CD4-positive, alpha-beta T cell treated with Interleukin-4 for 1 hour (primary cell): ENCODE measurements around the gene ZNF784.
"Not testable (repeated sequence)": the region's sequence is repeated elsewhere in the genome, so short reads cannot be mapped to it uniquely, and the experiment has no call there.

Experiments used
- DNase-seq, 2 donors: peaks; one replicate each; pipeline ENCODE4 v3.0.0-alpha.2; 2020 to 2022

The ZNF784 gene

GRCh38 chr19:55599842-55600661 lies 24.3 kb downstream of the ZNF784 start, which contains the start of gene ZNF524:
Gene ZNF524, plus strand, starts transcription at chr19:55600288. Its CDS starts 1,825 bp downstream, at chr19:55602113.
- DNase-seq: peak; percentile 90 to 92

DNA sequence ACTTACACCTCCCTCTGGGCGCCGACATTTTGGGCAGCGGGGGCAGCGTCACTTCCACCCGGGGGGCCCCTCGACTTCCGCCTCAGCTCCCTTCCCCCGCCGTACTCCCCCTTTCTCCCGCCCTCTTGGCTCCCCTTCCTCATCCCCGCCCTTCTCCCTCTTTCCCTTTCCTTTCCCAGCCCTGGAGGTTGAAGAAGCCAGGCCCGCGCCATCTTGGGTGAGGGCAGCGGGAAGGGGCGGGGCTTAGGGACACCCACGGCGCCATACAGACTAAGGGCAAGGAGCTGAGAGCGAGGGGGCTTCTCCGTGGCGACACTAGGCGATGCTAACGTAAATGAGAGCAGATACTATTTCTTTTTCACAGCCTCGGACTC lies 24.9 kb downstream of the ZNF784 start, which contains the start of gene FIZ1:
Gene FIZ1, minus strand, starts transcription at position 50 of the 374 bp plus-strand sequence. CDS start 1,652 bp downstream, outside the sequence.
- peak; percentile 98 to 99 for DNase-seq

GRCh38 chr19:55598719-55599467 lies 25.5 kb downstream of the ZNF784 start:
- peak; percentile 94 to 96 for DNase-seq

DNA sequence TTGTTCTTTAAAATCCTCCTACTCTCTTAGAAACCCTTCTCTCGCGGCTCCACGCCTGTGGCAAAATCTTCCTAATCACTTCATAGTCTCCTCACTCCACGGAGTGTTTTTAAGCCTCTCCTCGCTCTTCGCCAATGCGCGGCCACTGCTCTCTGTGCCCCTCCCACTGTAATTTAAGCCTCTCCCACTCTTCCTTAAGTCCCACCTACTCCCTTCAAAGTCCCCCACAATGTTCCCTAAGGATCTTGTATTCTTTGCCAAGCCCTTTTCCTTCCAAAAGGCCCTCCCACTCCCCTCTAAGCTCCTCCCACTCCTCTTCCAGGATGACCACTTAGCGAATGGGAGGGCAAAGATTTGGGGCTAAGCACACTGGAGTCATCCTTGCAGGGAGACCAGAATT lies 26.3 kb downstream of the ZNF784 start:
- no peak for DNase-seq

GRCh38 chr19:55597501-55597921 lies 26.9 kb downstream of the ZNF784 start:
- no peak for DNase-seq

- DNase-seq: no peak
These were observed 28.1 kb downstream of the ZNF784 start for GRCh38 chr19:55596304-55596703.

DNA sequence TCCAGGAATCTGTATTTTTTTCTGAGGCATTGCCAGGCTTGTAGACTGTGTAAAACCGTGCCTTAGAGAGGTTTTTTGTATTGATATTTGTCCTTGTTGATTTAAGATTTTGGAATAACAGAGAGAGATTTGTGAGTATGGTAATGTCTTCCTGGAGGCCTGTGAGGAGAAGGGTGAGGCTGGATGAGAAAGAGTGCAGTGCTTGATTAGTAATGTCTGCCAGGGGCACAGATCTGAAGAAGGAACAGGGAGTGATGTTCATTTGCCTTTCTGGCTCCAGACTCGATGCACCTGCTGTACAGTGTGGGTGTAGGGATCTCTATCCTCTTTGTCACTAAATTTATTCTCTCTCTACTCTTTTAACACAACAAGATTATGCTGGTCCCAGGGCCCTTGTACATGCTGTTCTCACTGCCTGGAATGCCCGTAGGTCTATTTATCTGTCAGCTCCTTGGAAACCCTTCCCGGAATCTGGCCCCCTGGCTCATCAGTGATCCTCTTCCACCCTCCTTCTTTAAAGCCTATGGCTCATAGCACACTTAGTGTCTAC lies 29.3 kb downstream of the ZNF784 start:
- DNase-seq: no peak

DNA sequence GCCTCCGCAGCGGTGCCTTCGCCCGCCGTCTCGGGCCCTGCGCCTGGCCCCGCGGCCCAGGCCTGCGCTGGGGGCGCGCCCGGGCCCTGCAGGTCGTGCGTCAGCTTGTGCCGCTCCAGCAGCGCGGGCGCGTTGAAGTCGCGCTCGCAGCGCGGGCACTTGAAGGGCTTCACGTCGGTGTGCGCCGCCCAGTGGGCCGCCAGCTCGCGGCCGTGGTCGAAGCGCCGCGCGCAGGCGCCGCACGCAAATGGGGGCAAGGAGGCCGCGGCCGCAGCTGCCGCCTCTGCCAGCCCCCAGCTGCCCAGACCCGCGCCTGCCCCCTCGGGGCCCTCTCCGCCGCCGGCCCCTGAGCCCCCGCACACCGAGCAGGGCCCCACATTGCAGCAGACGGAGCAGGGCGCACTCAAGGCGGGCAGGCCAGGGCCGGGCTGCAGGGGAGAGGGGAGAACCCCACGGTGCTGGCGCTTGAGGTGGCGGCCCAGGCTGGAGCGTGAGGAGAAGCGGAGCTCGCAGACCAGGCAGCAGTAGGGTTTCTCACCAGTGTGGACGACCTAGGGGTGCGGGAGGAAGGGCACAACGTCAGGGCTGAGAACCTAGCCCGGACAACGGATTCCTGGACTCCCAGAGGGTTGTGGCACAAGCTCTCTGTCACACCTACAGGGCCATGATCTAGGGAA lies 31.1 kb downstream of the ZNF784 start:
- DNase-seq: no peak

GRCh38 chr19:55592391-55593090 lies 31.8 kb downstream of the ZNF784 start:
- no peak for DNase-seq

DNA sequence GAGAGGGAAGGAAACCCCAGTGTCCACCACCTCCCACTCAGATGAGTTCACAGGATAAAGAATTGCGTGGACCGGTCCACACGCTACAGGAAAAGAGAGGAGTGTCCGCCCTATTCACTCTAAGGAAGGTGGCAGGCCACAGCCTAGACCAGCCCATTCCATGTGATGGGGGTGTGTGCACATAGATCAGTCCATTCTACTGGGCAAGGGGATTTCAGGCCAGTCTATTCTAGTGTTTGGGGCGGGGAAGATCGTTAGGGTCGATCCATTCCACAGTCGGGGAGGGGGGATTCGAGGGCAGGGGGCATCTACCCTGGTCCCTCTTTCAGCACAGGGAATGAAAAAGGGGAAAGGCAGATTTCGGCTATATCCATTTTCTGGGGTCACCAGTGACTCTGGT lies 32.8 kb downstream of the ZNF784 start:
- no peak for DNase-seq

DNA sequence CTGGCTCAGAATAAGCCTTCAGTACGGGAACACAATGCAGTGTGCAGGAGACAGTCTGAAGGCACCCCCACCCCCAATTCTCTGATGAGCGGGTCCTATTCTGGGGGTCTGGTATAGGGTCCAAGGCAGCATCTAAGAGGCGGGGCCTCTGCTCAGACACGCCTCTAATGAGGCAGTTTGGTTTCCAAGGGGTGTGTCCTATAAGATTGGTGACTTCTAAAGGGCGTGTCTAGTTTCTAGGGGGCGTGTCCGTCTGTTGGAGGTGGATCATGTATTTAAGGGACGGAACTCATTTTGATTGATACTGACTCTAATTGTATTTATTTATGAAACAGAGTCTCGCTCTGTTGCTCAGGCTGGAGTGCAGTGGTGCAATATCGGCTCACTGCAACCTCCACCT lies 33.7 kb downstream of the ZNF784 start:
- DNase-seq: no peak

GRCh38 chr19:55590109-55590508 lies 34.3 kb downstream of the ZNF784 start:
- DNase-seq: no peak

DNA sequence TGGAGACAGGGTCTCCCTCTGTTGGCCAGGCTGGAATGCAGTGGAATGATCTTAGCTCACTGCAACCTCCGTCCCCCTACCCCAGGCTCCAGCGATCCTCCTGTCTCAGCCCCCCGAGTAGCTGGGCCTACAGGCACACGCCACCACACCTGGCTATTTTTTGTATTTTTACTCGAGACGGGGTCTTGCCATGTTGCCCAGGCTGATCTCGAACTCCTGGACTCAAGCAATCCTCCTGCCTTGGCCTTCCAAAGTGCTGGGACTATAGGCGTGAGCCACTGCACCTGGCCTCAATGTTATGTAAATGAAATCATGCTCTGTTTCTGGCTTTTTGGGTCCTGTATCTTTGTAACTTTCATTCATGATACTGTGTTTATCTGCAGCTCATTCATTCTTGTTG lies 35.6 kb downstream of the ZNF784 start:
- DNase-seq: no peak

DNA sequence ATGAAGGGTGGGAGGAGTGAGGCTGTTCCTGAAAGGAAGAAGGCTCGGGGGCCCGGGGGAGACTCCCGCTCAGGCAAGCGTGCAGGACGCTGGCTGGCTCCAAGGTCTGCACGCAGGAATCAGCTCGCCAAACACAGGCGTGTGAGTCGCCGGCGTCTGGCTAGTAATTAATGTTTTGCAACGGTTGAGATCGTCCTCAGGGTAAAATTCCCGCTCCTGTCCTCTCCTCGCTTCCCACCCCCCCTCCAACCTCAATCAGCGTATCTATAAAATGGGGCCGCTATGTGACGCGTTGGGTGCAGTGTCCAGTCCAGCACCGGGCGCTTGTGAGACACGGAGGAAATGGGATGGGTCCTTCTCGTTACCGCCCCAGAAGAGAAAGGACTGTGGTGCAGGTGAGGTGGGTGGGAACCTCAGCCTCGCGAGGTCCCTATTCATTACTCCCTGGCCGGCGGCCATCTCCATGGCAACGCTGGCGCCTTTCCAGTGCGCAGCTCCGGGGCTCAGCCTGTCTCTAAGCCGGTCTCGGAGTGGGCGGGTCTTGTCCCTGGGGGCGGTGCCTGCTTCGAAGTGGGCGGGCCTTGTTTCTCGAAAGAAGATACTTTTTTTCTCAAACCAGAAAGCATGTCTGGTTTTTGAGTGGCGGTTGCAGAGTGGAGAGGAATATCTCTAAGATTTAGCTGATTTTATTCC lies 37.2 kb downstream of the ZNF784 start:
- peak; percentile 94 to 96 for DNase-seq

GRCh38 chr19:55585658-55586339 lies 38.6 kb downstream of the ZNF784 start:
- peak; percentile 45 to 59 for DNase-seq

DNA sequence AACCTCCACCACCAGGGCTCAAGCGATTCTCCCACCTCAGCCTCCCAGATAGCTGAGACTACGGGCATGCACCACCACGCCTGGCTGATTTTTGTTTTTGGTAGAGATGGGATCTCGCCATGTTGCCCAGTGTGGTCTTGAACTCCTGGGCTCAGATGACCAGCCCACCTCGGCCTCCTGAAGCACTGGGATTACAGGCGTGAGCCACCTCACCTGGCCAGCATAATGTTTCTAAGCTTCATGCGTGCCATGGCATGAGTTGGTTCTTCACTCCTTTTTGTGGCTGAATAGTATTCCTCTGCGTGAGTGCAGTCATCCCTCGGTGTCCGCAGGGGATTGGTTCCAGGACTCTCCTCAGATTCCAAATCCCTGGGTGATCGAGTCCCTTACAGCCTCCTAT lies 39.5 kb downstream of the ZNF784 start:
- no peak for DNase-seq

DNA sequence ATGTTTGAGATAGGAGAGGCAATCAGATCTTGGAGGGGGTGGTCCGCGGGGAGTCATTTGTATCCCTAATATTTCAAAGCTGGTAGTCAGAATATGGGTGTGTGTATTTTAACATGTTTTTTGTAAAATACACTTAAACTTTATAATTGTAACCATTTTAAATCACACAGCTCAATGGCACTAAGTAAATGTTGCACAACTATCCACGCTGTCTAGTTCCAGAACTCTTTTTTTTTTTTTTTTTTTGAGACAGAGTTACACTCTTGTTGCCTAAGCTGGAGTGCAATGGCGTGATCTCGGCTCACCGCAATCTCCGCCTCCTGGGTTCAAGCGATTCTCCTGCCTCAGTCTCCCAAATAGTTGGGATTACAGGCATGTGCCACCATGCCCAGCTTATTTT lies 40.5 kb downstream of the ZNF784 start:
- not testable (repeated sequence) for DNase-seq

DNA sequence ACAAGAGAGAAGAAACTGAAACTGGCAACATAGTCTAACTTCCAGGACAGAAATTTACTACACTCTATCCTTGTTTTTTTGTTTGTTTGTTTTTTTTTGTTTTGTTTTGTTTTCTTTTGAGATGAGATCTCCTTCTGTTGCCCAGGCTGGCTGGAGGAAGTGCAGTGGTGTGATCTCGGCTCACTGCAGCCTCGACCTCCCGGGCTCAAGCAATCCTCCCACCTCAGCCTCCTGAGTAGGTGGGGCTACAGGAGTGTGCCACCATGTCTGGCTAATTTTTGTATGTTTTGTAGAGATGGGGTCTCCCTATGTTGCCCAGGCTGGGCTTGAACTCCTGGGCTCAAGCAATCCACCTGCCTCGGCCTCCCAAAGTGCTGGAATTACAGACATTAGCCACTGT lies 42.1 kb downstream of the ZNF784 start:
- not testable (repeated sequence) for DNase-seq

GRCh38 chr19:55581823-55582223 lies 42.5 kb downstream of the ZNF784 start:
- DNase-seq: no peak

GRCh38 chr19:55581145-55581822 lies 43.1 kb downstream of the ZNF784 start:
- peak in 1 of 2 donors; percentile 26 for DNase-seq
